CD4-positive, alpha-beta memory T cell (primary cell): ENCODE results near the gene CD53. TPM values are rescaled to one million over a fixed set of nuclear protein-coding genes. Genes with fewer than 3 reads are reported as not detected.
"Not testable (repeated sequence)": the region's sequence is repeated elsewhere in the genome, so short reads cannot be mapped to it uniquely, and the experiment has no call there.

Experiments
- CTCF ChIA-PET: fragments of 350-600 bp; sonication (Branson Sonifier 250); formaldehyde crosslinking; loops from one replicate; lab custom pipeline; 2021; ENCODE audit warnings: inconsistent platforms; ENCODE audit not compliant: partially characterized antibody; lab: Charles Lee
- POLR2A ChIA-PET: fragments of 350-600 bp; sonication (Branson Sonifier 250); formaldehyde crosslinking; loops from one replicate; lab custom pipeline; 2021; ENCODE audit not compliant: partially characterized antibody; lab: Charles Lee
- DNase-seq, 5 donors: peaks; one replicate each; pipeline versions ENCODE4 v3.0.0 to v3.0.0-alpha.2; 2020 to 2022; ENCODE audit warnings: mixed read lengths in 1 of 5
- H3K27ac ChIP-seq: one replicate; pipeline ENCODE4 v1.7.0; 2013; ENCODE audit warnings: low read depth, low read length
- H3K27me3 ChIP-seq: 2 replicates; pipeline ENCODE4 v1.7.0; 2013; ENCODE audit warnings: mild to moderate bottlenecking, low read length, moderate library complexity; ENCODE audit not compliant: insufficient read depth
- H3K36me3 ChIP-seq: 2 replicates; pipeline ENCODE4 v1.7.0; 2013; ENCODE audit warnings: mild to moderate bottlenecking, low read length, moderate library complexity; ENCODE audit not compliant: insufficient read depth
- H3K4me1 ChIP-seq: 2 replicates; pipeline ENCODE4 v1.7.0; 2013; ENCODE audit warnings: mild to moderate bottlenecking, low read length, moderate library complexity; ENCODE audit not compliant: insufficient read depth
- H3K4me3 ChIP-seq, 2 donors: one replicate each; pipeline ENCODE4 v1.7.0; 2013; ENCODE audit warnings: low read length in 2 of 2, mild to moderate bottlenecking in 1 of 2
- H3K9me3 ChIP-seq, 2 donors: one replicate each; pipeline ENCODE4 v1.7.0; 2013; ENCODE audit warnings: low read length in 2 of 2, control low read depth in 1 of 2; ENCODE audit not compliant: control insufficient read depth in 1 of 2
- H3K27ac Mint-ChIP-seq, 7 donors: one replicate each; pipeline ENCODE4 v1.8.0; 2020 to 2021; ENCODE audit warnings: mixed read lengths in 7 of 7, mild to moderate bottlenecking in 6 of 7, inconsistent platforms in 3 of 7, moderate library complexity in 3 of 7
- H3K27me3 Mint-ChIP-seq, 2 donors: one replicate each; pipeline ENCODE4 v1.8.0; 2020 to 2021; ENCODE audit warnings: mixed read lengths in 2 of 2
- H3K36me3 Mint-ChIP-seq, 2 donors: one replicate each; pipeline ENCODE4 v1.8.0; 2020 to 2021; ENCODE audit warnings: mixed read lengths in 2 of 2, inconsistent platforms in 1 of 2, mild to moderate bottlenecking in 1 of 2
- H3K4me1 Mint-ChIP-seq, 4 donors: one replicate each; pipeline ENCODE4 v1.8.0; 2020 to 2021; ENCODE audit warnings: mixed read lengths in 4 of 4, mild to moderate bottlenecking in 1 of 4
- H3K4me3 Mint-ChIP-seq, 8 donors: one replicate each; pipeline ENCODE4 v1.8.0; 2020 to 2021; ENCODE audit warnings: mixed read lengths in 8 of 8, mild to moderate bottlenecking in 7 of 8, moderate library complexity in 6 of 8, inconsistent platforms in 3 of 8
- H3K9me3 Mint-ChIP-seq, 8 donors: one replicate each; pipeline ENCODE4 v1.8.0; 2020 to 2021; ENCODE audit warnings: mixed read lengths in 8 of 8, mild to moderate bottlenecking in 5 of 8, inconsistent platforms in 3 of 8, moderate library complexity in 1 of 8
- intact Hi-C: fragments of 100-400 bp; cut with micrococcal nuclease; formaldehyde crosslinking; loops from one replicate; pipeline ENCODE4 v1.15.1; 2023
- polyA plus RNA-seq, 2 donors: library from polyadenylated mRNA; unstranded; fragments of 300-500 nt; fragmentation: Illumina TruSeq; gene quantifications; one replicate each; pipeline ENCODE4 v1.2.3, GENCODE V29; 2021
- total RNA-seq, 2 experiments: library from RNA; stranded (reverse); gene quantifications; one replicate each; pipeline ENCODE4 v1.2.3, GENCODE V29; 2021

CD53 gene
- total and polyA plus RNA-seq, 4 experiments from 2014 or later = 337 to 1,003 (median 663) TPM

DNA sequence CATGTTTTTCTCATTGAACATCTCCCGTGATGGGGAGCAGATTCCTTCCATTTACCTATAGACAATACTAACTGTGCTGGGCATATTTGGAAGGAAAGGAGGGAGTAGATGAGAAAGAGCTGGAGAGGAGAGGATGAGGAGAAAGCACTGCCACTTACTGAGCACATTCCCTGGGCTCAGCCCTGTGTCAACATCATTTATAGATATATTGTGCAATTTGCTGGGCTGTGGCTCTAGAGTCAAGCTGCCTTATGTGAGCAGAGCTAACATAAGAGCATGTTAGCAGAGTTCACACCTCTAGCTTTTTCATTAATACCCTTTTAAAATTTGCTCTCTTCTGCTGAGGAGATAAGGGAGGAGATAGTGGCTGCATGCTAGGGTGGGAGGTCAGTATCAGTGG lies 22.3 kb upstream of the CD53 start:
- Histone ChIP-seq H3K9me3 (no peaks in the 10 kb centered on the region), H3K4me3 (no peak overlapping the region), H3K4me1 (no peaks in the 10 kb centered on the region), H3K36me3 (no peaks in the 10 kb centered on the region), H3K27me3 (no peaks in the 10 kb centered on the region), H3K27ac (no peak overlapping the region)
- ChIA-PET CTCF (no interaction called here), POLR2A (interaction anchor here (0.8 kb wide), 1 partner anchor 54 kb away, joined by 3 read pairs; no protein-coding TSS in a partner anchor)
- no peak for DNase-seq
- peaks cover 0 to 4% of the 10 kb centered on the region in 2 donors for H3K36me3 Mint-ChIP-seq
- no peak overlapping the region for H3K4me3 Mint-ChIP-seq
- intact Hi-C loops = no loop called here
- H3K27me3 Mint-ChIP-seq = peaks cover 0 to 4% of the 10 kb centered on the region in 2 donors
- peaks cover 0 to 4% (median 0%) of the 10 kb centered on the region in 8 donors for H3K9me3 Mint-ChIP-seq
- H3K4me1 Mint-ChIP-seq = peaks cover 0 to 8% (median under 1%) of the 10 kb centered on the region in 4 donors
- no peak overlapping the region for H3K27ac Mint-ChIP-seq

DNA sequence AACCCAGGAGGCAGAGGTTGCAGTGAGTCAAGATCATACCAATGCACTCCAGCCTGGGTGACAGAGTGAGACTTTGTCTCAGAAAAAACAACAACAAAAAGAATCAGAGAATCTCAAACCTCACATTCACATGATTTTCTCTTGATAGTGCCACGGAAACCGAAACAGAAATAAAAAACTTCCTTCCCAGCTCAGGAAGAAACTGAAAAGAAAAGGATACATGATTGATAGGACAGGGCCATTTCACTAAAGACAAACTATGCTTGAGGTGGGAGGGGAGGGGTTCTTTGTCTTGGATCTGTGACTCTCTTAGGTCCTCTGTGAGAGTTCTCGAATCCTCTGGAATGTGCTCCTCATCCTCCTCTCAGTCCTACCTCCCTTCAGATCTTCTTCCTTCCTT lies 19.8 kb upstream of the CD53 start:
- no peak for DNase-seq
- peaks cover 0 to 4% (median 0%) of the 10 kb centered on the region in 8 donors for H3K9me3 Mint-ChIP-seq
- Histone ChIP-seq H3K36me3 (no peaks in the 10 kb centered on the region), H3K4me1 (no peaks in the 10 kb centered on the region), H3K9me3 (no peaks in the 10 kb centered on the region), H3K4me3 (no peak overlapping the region), H3K27me3 (no peaks in the 10 kb centered on the region), H3K27ac (no peak overlapping the region)
- intact Hi-C loops = no loop called here
- ChIA-PET POLR2A (no interaction called here), CTCF (interaction anchor here (1.2 kb wide), 1 partner anchor 139 kb away, joined by 4 read pairs; no protein-coding TSS in a partner anchor)
- peak overlapping the region in 1 of 8 donors; percentile 36 for H3K4me3 Mint-ChIP-seq
- peaks cover 3 to 4% of the 10 kb centered on the region in 2 donors for H3K27me3 Mint-ChIP-seq
- peaks cover 0 to 8% (median 2%) of the 10 kb centered on the region in 4 donors for H3K4me1 Mint-ChIP-seq
- H3K27ac Mint-ChIP-seq = peak overlapping the region in 2 of 7 donors; percentile 6 to 83
- peaks cover 0 to 4% of the 10 kb centered on the region in 2 donors for H3K36me3 Mint-ChIP-seq

GRCh38 chr1:110856410-110856809 lies 16.5 kb upstream of the CD53 start:
- Histone ChIP-seq H3K9me3 (no peaks in the 10 kb centered on the region), H3K27ac (no peak overlapping the region), H3K4me1 (no peaks in the 10 kb centered on the region), H3K36me3 (no peaks in the 10 kb centered on the region), H3K27me3 (no peaks in the 10 kb centered on the region), H3K4me3 (no peak overlapping the region)
- H3K4me1 Mint-ChIP-seq = peaks cover 4 to 13% (median 8%) of the 10 kb centered on the region in 4 donors
- CTCF ChIA-PET = no interaction called here
- peaks cover 2 to 8% of the 10 kb centered on the region in 2 donors for H3K27me3 Mint-ChIP-seq
- peaks cover 0 to 4% of the 10 kb centered on the region in 2 donors for H3K36me3 Mint-ChIP-seq
- no peak overlapping the region for H3K4me3 Mint-ChIP-seq
- POLR2A ChIA-PET = interaction anchor here (0.6 kb wide), 1 partner anchor 48 kb away, joined by 3 read pairs; no protein-coding TSS in a partner anchor
- peaks cover 0 to 4% (median 0%) of the 10 kb centered on the region in 8 donors for H3K9me3 Mint-ChIP-seq
- intact Hi-C loops = no loop called here
- H3K27ac Mint-ChIP-seq = no peak overlapping the region
- DNase-seq = no peak

- H3K27ac ChIP-seq = no peak overlapping the region
- no peaks in the 10 kb centered on the region for H3K27me3 ChIP-seq
- H3K36me3 ChIP-seq = no peaks in the 10 kb centered on the region
- Mint-ChIP-seq H3K27ac (peak overlapping the region in 1 of 7 donors; percentile 34), H3K36me3 (peaks cover 0 to 7% of the 10 kb centered on the region in 2 donors), H3K4me3 (no peak overlapping the region), H3K27me3 (peaks cover 2 to 9% of the 10 kb centered on the region in 2 donors), H3K4me1 (peaks cover 4 to 13% (median 7%) of the 10 kb centered on the region in 4 donors), H3K9me3 (peaks cover 0 to 10% (median 3%) of the 10 kb centered on the region in 8 donors)
- intact Hi-C loops = no loop called here
- POLR2A ChIA-PET = no interaction called here
- no peaks in the 10 kb centered on the region for H3K9me3 ChIP-seq
- no peak for DNase-seq
- CTCF ChIA-PET = no interaction called here
- no peaks in the 10 kb centered on the region for H3K4me1 ChIP-seq
- H3K4me3 ChIP-seq = no peak overlapping the region
Observed at GRCh38 chr1:110857964-110858948, 14.7 kb upstream of the CD53 start.

- Mint-ChIP-seq H3K27me3 (peaks cover 2 to 9% of the 10 kb centered on the region in 2 donors), H3K36me3 (peaks cover 0 to 5% of the 10 kb centered on the region in 2 donors), H3K9me3 (peaks cover 0 to 12% (median 3%) of the 10 kb centered on the region in 8 donors), H3K27ac (no peak overlapping the region), H3K4me3 (no peak overlapping the region), H3K4me1 (peaks cover 4 to 13% (median 6%) of the 10 kb centered on the region in 4 donors)
- H3K9me3 ChIP-seq = no peaks in the 10 kb centered on the region
- no peaks in the 10 kb centered on the region for H3K4me1 ChIP-seq
- no peak for DNase-seq
- POLR2A ChIA-PET = no interaction called here
- CTCF ChIA-PET = interaction anchor here (1.3 kb wide), 1 partner anchor 75 kb away, joined by 4 read pairs; no protein-coding TSS in a partner anchor
- intact Hi-C loops = no loop called here
- H3K27me3 ChIP-seq = no peaks in the 10 kb centered on the region
- no peak overlapping the region for H3K27ac ChIP-seq
- no peak overlapping the region for H3K4me3 ChIP-seq
- no peaks in the 10 kb centered on the region for H3K36me3 ChIP-seq
Observed at GRCh38 chr1:110859062-110859461, 13.9 kb upstream of the CD53 start.

GRCh38 chr1:110860174-110860573 lies 12.8 kb upstream of the CD53 start:
- POLR2A ChIA-PET = interaction anchor here (0.6 to 1.1 kb wide), 3 partner anchors 13 to 49 kb away, joined by 3 read pairs; no protein-coding TSS in a partner anchor
- peaks cover 0 to 4% of the 10 kb centered on the region in 2 donors for H3K9me3 ChIP-seq
- intact Hi-C loops = no loop called here

GRCh38 chr1:110860620-110861019 lies 12.3 kb upstream of the CD53 start:
- DNase-seq, H3K9me3 ChIP-seq, H3K27ac ChIP-seq, H3K27me3 ChIP-seq, intact Hi-C loops, H3K4me3 ChIP-seq, H3K36me3 Mint-ChIP-seq, H3K27ac Mint-ChIP-seq, H3K27me3 Mint-ChIP-seq, H3K4me3 Mint-ChIP-seq, H3K36me3 ChIP-seq, H3K4me1 ChIP-seq: not testable (repeated sequence)
- Mint-ChIP-seq H3K9me3 (peaks cover 0 to 28% (median 14%) of the 10 kb centered on the region in 8 donors), H3K4me1 (peaks cover 4 to 13% (median 6%) of the 10 kb centered on the region in 4 donors)
- POLR2A ChIA-PET = interaction anchor here (1.5 kb wide), 1 partner anchor 12 kb away, joined by 7 read pairs; the partner anchor contains the start of gene CD53
- CTCF ChIA-PET = interaction anchor here (0.8 to 1.3 kb wide), 4 partner anchors 8 to 102 kb away, joined by 3 to 4 read pairs (median 4); no protein-coding TSS in a partner anchor

More at GRCh38 chr1:110860174-110860573, 12.8 kb upstream of the CD53 start:
- Histone ChIP-seq H3K36me3 (no peaks in the 10 kb centered on the region), H3K4me3 (no peak overlapping the region), H3K4me1 (no peaks in the 10 kb centered on the region), H3K27ac (no peak overlapping the region), H3K27me3 (no peaks in the 10 kb centered on the region)
- Mint-ChIP-seq H3K4me1 (peaks cover 4 to 13% (median 6%) of the 10 kb centered on the region in 4 donors), H3K27ac (no peak overlapping the region), H3K36me3 (peaks cover 0 to 3% of the 10 kb centered on the region in 2 donors), H3K4me3 (no peak overlapping the region), H3K9me3 (peaks cover 0 to 23% (median 12%) of the 10 kb centered on the region in 8 donors), H3K27me3 (peaks cover 0 to 9% of the 10 kb centered on the region in 2 donors)
- DNase-seq = no peak
- CTCF ChIA-PET = interaction anchor here (1.1 to 1.3 kb wide), 2 partner anchors 8 to 76 kb away, joined by 3 to 4 read pairs; no protein-coding TSS in a partner anchor
